Measurements from ENCODE around the gene AHNAK2.
"Not testable (repeated sequence)": the region's sequence is repeated elsewhere in the genome, so short reads cannot be mapped to it uniquely, and the experiment has no call there.

Gene AHNAK2

GRCh38 chr14:104924421-104925213 is 53.6 kb downstream of the AHNAK2 start, which contains the start of gene PLD4:
Gene PLD4 (plus strand): TSS chr14:104924879. CDS start chr14:104927141, 2,262 bp downstream.
- no peak within 1 kb of the TSS for H3K4me3 ChIP-seq (ENCODE audit: low read depth, low read length)
- TF ChIP-seq CTCF (IDR thresholded peaks at IDR 0.05; ENCODE audit: low read depth, low read length), result no peak

- no peak for TF ChIP-seq CTCF (IDR thresholded peaks at IDR 0.05; ENCODE audit: low read depth, low read length)
- H3K4me3 ChIP-seq (ENCODE audit: low read depth, low read length), result no peak overlapping the region
These were observed 54.3 kb downstream of the AHNAK2 start for GRCh38 chr14:104923640-104924420.

- no peak overlapping the region for H3K4me3 ChIP-seq (ENCODE audit: low read depth, low read length)
- TF ChIP-seq CTCF (IDR thresholded peaks at IDR 0.05; ENCODE audit: low read depth, low read length), result no peak
These were observed 58.2 kb downstream of the AHNAK2 start for GRCh38 chr14:104919993-104920315.

GRCh38 chr14:104919152-104919992 is 58.8 kb downstream of the AHNAK2 start:
- H3K4me3 ChIP-seq (ENCODE audit: low read depth, low read length), result not testable (repeated sequence)

GRCh38 chr14:104917993-104918392 is 60.2 kb downstream of the AHNAK2 start:
- TF ChIP-seq CTCF (IDR thresholded peaks at IDR 0.05; ENCODE audit: low read depth, low read length), result no peak
- H3K4me3 ChIP-seq (ENCODE audit: low read depth, low read length), result no peak overlapping the region

GRCh38 chr14:104917116-104917515 is 61.1 kb downstream of the AHNAK2 start:
- H3K4me3 ChIP-seq (ENCODE audit: low read depth, low read length), result no peak overlapping the region
- no peak for TF ChIP-seq CTCF (IDR thresholded peaks at IDR 0.05; ENCODE audit: low read depth, low read length)

GRCh38 chr14:104913435-104913834 is 64.7 kb downstream of the AHNAK2 start:
- TF ChIP-seq CTCF (IDR thresholded peaks at IDR 0.05; ENCODE audit: low read depth, low read length), result no peak
- H3K4me3 ChIP-seq (ENCODE audit: low read depth, low read length), result no peak overlapping the region
